ENCODE measurements around the gene TNRC18.

The TNRC18 gene

DNA sequence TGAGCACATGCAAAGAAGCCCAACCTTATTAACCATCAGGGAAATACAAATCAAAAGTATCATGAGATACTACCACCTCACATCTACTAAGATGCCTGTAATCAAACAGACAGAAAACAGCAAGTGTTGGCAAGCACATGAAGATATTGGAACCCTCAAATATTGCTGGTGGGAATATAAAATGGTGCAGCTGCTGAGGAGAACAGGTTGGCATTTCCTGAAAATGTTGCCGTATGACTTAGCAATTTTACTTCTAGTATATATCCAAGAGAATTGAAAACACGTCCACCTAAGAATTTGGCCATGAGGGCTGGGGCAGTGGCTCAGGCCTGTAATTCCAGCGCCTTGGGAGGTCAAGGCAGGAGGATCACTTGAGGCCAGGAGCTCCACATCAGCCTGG is 39.4 kb upstream of the TNRC18 start:
- Histone ChIP-seq H3K27ac (no peak overlapping the region), H3K27me3 (ENCODE audit: insufficient read depth, low read depth) (no peaks in the 10 kb centered on the region), H3K9ac (no peak overlapping the region), H3K4me3 (IDR thresholded peaks at IDR 0.05; ENCODE audit: insufficient read depth, low read depth, low read length) (no peak overlapping the region), H3K4me1 (ENCODE audit: low read depth, poor library complexity, severe bottlenecking) (peaks cover 6% of the 10 kb centered on the region), H4K20me1 (ENCODE audit: insufficient read depth) (no peaks in the 10 kb centered on the region), H3K36me3 (ENCODE audit: insufficient read depth) (no peaks in the 10 kb centered on the region), H3K4me2 (no peak overlapping the region), H3K79me2 (ENCODE audit: insufficient read depth, low read depth) (no peaks in the 10 kb centered on the region), H2AFZ (ENCODE audit: low read depth) (no peak overlapping the region)
- TF ChIP-seq, protein P1, sequence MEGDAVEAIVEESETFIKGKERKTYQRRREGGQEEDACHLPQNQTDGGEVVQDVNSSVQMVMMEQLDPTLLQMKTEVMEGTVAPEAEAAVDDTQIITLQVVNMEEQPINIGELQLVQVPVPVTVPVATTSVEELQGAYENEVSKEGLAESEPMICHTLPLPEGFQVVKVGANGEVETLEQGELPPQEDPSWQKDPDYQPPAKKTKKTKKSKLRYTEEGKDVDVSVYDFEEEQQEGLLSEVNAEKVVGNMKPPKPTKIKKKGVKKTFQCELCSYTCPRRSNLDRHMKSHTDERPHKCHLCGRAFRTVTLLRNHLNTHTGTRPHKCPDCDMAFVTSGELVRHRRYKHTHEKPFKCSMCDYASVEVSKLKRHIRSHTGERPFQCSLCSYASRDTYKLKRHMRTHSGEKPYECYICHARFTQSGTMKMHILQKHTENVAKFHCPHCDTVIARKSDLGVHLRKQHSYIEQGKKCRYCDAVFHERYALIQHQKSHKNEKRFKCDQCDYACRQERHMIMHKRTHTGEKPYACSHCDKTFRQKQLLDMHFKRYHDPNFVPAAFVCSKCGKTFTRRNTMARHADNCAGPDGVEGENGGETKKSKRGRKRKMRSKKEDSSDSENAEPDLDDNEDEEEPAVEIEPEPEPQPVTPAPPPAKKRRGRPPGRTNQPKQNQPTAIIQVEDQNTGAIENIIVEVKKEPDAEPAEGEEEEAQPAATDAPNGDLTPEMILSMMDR (conservative IDR thresholded peaks at IDR 0.05; ENCODE audit: low read depth, low read length) = no peak

DNA sequence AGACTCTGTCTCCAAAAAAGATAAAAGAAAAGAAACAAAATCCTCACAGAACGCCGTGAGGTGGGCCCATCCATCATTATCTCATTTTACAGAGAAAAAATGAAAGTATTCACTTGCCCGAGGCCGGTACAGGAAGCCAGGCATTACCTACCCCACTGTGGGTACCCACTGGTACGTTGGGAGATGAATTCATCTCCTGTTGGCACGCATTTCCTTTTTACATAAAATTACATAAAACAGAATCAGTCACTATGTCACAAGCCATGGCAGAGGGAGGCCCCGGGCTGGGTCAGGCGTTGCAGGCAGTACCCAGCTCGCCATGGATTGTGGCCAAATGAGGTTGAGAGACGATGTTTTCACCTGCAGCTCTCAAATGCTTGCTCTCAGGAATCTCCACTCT is 38.6 kb upstream of the TNRC18 start:
- TF ChIP-seq, protein P1 (conservative IDR thresholded peaks at IDR 0.05; ENCODE audit: low read depth, low read length) = no peak
- Histone ChIP-seq H3K4me3 (IDR thresholded peaks at IDR 0.05; ENCODE audit: insufficient read depth, low read depth, low read length) (no peak overlapping the region), H2AFZ (ENCODE audit: low read depth) (no peak overlapping the region), H4K20me1 (ENCODE audit: insufficient read depth) (no peaks in the 10 kb centered on the region), H3K27me3 (ENCODE audit: insufficient read depth, low read depth) (no peaks in the 10 kb centered on the region), H3K27ac (no peak overlapping the region), H3K4me1 (ENCODE audit: low read depth, poor library complexity, severe bottlenecking) (peaks cover 6% of the 10 kb centered on the region), H3K9ac (no peak overlapping the region), H3K36me3 (ENCODE audit: insufficient read depth) (no peaks in the 10 kb centered on the region), H3K4me2 (no peak overlapping the region), H3K79me2 (ENCODE audit: insufficient read depth, low read depth) (no peaks in the 10 kb centered on the region)

DNA sequence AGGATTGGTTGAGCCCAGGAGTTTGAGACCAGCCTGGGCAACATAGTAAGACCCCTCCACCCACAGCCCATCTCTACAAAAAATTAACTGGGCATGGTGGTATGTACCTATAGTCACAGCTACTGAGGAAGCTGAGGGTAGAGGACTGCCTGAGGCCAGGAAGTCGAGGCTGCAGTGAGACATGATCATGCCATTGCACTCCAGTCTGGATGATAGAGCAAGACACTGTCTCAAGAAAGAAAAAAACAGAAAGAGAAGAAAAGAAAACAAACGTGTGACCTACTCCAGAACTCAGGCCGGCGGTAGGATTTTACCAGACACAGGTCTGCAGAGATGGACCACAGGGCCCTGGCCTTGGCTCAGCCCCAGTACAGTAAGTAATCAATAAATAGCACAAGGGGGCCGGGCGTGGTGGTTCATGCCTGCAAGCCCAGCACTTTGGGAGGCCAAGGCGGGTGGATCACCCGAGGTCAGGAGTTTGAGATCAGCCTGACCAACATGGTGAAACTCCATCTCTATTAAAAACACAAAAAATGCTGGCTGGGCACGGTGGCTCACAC is 35.4 kb upstream of the TNRC18 start:
- Histone ChIP-seq H3K27me3 (ENCODE audit: insufficient read depth, low read depth) (no peaks in the 10 kb centered on the region), H4K20me1 (ENCODE audit: insufficient read depth) (no peaks in the 10 kb centered on the region), H3K79me2 (ENCODE audit: insufficient read depth, low read depth) (no peaks in the 10 kb centered on the region), H3K4me1 (ENCODE audit: low read depth, poor library complexity, severe bottlenecking) (peaks cover 6% of the 10 kb centered on the region), H3K4me3 (IDR thresholded peaks at IDR 0.05; ENCODE audit: insufficient read depth, low read depth, low read length) (no peak overlapping the region), H3K27ac (no peak overlapping the region), H3K36me3 (ENCODE audit: insufficient read depth) (no peaks in the 10 kb centered on the region), H3K4me2 (no peak overlapping the region), H3K9ac (no peak overlapping the region), H2AFZ (ENCODE audit: low read depth) (no peak overlapping the region)
- TF ChIP-seq, protein P1 (conservative IDR thresholded peaks at IDR 0.05; ENCODE audit: low read depth, low read length) = no peak

DNA sequence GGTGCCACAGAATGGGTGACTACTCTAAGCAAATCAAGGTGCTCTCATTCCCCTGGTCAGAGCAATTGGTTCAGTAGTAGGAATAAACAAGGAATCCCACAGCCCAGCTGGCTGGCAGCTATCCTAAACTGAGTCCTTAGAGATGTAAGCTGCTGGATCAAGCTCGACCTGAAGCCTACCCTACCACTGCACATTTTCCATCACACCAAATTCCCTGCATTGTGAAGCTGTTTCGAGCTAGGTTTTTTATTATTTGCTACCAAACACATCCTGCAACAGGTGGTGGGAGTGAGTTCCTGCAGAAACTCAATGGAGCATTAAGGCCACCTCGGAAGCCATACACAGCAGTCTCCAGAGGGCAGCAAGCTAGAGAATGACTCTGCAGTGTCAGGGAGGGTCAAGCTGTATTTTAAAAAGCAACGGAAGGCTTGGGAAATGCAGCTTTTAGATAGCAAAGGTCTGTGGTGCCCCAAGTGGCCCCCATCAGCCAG is 33.7 kb upstream of the TNRC18 start:
- H3K4me2 ChIP-seq = no peak overlapping the region
- H2AFZ ChIP-seq (ENCODE audit: low read depth) = no peak overlapping the region
- no peaks in the 10 kb centered on the region for H3K79me2 ChIP-seq (ENCODE audit: insufficient read depth, low read depth)
- no peak overlapping the region for H3K9ac ChIP-seq
- H3K27me3 ChIP-seq (ENCODE audit: insufficient read depth, low read depth) = no peaks in the 10 kb centered on the region
- no peak overlapping the region for H3K27ac ChIP-seq
- TF ChIP-seq, protein P1 (conservative IDR thresholded peaks at IDR 0.05; ENCODE audit: low read depth, low read length) = no peak
- H4K20me1 ChIP-seq (ENCODE audit: insufficient read depth) = no peaks in the 10 kb centered on the region
- H3K4me1 ChIP-seq (ENCODE audit: low read depth, poor library complexity, severe bottlenecking) = peaks cover 6% of the 10 kb centered on the region
- no peak overlapping the region for H3K4me3 ChIP-seq (IDR thresholded peaks at IDR 0.05; ENCODE audit: insufficient read depth, low read depth, low read length)
- H3K36me3 ChIP-seq (ENCODE audit: insufficient read depth) = no peaks in the 10 kb centered on the region

Data from KMS-11 (cell line).